Activated T-cell treated with anti-CD3 and anti-CD28 coated beads for 48 hours (primary cell): ENCODE data around the gene ZC3H10.
"Not testable (repeated sequence)": the region's sequence is repeated elsewhere in the genome, so short reads cannot be mapped to it uniquely, and the experiment has no call there.

ENCODE experiments used
- DNase-seq: peaks from one replicate; pipeline ENCODE4 v3.0.0-alpha.2; 2020; ENCODE audit warnings: low read depth

ZC3H10 gene

DNA sequence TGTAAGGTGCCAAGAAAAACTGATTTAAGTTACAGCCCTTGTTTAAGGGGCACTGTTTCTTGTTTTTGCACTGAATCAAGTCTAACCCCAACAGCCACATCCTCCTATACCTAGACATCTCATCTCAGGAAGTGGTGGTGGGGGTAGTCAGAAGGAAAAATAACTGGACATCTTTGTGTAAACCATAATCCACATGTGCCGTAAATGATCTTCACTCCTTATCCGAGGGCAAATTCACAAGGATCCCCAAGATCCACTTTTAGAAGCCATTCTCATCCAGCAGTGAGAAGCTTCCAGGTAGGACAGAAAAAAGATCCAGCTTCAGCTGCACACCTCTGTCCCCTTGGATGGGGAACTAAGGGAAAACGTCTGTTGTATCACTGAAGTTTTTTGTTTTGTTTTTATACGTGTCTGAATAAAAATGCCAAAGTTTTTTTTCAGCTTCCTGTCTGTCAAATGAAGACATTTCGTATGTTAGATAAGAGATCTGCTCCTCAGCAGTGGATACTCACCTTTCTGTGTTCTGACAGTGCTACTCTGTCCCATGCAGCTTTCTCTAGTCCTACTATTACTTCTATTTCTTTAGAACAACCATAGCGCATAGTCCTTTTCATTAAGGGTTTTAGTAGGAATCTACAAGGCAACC, 14.9 kb upstream of the ZC3H10 start:
- no peak for DNase-seq

- DNase-seq = no peak
These were observed 14.3 kb upstream of the ZC3H10 start for GRCh38 chr12:56103823-56104108.

DNA sequence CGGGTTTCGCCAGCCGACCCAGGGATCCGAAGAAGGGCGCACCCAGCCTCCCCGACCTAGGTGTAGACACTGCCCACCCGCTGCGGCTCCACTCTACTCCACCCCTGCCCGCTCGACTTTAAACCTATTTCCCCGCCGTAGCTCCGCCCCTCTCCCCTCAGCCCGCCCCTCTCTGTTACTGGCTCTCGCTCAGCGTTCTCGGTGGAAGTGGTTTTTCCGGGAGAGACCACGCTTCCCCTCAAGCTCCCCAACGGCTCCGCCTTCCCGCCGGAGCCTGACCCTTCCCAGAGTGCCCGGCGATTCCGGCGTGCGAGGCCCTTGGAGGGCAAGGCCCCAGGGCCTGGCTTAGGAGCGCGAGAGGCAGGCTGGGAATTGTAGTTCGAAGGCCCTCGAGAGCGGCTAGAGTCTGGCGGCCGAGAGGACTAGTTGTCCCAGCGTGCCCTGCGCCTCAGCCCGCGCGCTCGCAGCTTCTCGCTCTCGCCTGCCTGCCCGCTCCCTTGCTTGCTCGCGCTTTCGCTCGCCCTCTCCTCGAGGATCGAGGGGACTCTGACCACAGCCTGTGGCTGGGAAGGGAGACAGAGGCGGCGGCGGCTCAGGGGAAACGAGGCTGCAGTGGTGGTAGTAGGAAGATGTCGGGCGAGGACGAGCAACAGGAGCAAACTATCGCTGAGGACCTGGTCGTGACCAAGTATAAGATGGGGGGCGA, 13.8 kb upstream of the ZC3H10 start, which contains the start of gene PA2G4:
Gene PA2G4 (plus strand): TSS at position 451 of the 706 bp plus-strand sequence. CDS start 179 bp downstream, at position 630.
- peak; percentile 98 for DNase-seq

DNA sequence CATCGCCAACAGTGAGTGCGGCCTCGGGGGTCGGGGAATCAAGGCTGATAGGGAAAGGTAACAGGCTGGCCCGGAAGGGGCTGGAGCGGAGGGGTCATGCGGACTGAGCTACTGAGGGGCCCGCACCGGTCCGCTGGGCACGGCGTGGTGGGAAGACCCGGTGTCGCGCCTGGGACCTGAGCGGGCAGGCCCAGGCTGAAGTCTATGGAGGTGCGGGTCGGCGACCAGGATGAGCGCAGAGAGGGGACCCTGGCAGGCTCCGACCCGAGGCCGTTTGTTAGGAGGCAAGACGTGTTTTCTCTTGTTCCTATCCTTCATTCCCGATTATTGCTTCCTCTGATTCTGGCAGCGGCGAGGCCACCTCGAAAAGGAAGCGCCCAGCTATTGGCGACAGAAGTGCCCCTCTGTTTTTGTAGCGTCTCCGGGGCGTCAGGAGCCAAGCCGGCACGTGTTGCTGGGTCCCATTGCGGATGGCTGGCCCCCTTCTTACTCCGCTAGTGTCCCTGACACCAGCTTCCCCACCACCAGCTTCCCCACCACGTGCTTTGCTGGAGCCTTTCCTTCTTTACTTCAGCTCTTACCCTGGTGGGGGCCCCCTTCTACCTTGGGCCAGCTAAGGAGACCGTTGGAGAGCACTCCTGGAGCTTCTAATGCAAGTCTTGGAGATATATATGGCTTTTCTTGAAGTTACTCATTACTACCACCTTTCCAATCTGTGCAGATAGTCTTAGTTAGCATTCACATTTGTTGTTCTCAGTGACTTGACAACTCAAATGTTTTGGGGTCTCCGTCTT, 13.1 kb upstream of the ZC3H10 start:
- peak; percentile 18 for DNase-seq

- DNase-seq = no peak
These were observed 12.5 kb upstream of the ZC3H10 start for GRCh38 chr12:56105609-56105902.

DNA sequence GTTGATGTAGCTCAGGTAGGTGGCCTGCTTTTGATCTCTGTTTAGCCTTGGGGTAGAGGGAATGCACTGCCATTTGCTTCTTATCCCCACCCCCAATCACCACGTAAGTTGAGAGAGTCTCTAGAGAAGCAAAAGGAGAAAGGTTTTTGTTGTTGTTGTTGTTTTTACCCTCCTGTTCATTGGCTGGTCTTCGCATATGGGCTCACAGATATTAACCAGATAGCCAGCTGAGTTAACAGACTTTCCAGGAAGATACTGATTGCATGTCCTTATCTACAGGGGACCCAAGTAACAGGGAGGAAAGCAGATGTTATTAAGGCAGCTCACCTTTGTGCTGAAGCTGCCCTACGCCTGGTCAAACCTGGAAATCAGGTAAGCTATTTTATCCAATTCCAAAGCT, 10.8 kb upstream of the ZC3H10 start:
- no peak for DNase-seq

DNA sequence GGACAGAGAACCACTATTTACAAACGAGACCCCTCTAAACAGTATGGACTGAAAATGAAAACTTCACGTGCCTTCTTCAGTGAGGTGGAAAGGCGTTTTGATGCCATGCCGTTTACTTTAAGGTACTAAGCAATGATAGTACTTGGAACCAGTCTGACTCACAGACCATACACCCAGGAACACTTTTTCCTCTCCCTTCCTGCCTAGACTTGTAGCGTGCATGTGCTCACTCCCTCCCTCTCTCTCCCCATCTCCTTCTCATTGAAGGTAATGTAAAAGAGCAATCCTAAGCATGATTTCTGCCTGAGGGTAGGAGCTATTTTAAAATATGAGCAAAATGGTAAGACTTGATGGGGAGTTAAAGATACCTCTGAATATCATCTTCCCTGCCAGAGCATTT, 7.5 kb upstream of the ZC3H10 start:
- DNase-seq = no peak

- no peak for DNase-seq
These were observed 4.0 kb upstream of the ZC3H10 start for GRCh38 chr12:56114084-56114483.

DNA sequence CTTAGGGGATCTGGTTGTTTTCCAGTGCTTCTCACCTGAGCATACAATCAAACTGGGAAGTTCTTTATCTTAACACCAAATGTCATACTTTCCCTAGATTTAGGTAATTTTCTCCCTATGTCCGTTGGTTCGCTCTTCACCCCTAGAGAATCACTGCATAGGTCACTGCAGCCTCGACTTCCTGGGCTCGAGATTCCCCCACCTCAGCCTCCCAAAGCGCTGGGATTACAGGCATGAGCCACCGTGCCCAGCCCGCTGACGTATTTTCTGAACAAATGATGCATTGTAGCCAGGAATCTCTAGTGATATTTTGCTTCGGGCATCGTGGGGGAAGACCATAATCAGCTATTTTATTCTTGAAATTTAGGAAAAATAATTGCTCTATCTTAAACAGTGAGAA, 2.7 kb upstream of the ZC3H10 start:
- DNase-seq = no peak

GRCh38 chr12:56116267-56117081, 1.6 kb upstream of the ZC3H10 start, which contains the start of gene RPL41:
TSS of gene RPL41 (plus strand) at chr12:56116633.
- peak; percentile 89 for DNase-seq

DNA sequence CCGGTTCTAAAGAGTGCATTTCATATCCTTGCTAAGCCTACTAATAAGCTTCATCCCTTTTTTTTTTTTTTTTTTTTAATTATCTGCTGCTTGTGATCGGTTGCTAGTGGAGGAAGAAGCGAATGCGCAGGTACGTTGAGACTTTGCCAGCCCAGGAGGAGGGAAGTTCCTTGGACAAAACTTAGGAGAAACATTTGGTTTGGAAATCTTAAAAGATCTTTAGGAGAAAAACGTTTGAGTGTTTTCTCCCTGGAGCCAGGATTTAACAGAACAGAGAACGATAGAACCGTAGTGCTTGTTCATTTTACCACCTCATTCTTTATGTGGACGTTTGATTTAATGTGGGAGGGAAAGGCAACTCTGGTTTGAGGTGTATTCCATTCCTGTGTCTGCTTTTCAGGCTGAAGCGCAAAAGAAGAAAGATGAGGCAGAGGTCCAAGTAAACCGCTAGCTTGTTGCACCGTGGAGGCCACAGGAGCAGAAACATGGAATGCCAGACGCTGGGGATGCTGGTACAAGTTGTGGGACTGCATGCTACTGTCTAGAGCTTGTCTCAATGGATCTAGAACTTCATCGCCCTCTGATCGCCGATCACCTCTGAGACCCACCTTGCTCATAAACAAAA, 872 bp upstream of the ZC3H10 start:
- DNase-seq = not testable (repeated sequence)

- no peak for DNase-seq
These were observed 757 bp downstream of the ZC3H10 start for GRCh38 chr12:56118688-56119357.

GRCh38 chr12:56119361-56119796, 1.3 kb downstream of the ZC3H10 start:
- DNase-seq = peak; percentile 29

GRCh38 chr12:56120158-56120846, 2.2 kb downstream of the ZC3H10 start:
- no peak for DNase-seq

DNA sequence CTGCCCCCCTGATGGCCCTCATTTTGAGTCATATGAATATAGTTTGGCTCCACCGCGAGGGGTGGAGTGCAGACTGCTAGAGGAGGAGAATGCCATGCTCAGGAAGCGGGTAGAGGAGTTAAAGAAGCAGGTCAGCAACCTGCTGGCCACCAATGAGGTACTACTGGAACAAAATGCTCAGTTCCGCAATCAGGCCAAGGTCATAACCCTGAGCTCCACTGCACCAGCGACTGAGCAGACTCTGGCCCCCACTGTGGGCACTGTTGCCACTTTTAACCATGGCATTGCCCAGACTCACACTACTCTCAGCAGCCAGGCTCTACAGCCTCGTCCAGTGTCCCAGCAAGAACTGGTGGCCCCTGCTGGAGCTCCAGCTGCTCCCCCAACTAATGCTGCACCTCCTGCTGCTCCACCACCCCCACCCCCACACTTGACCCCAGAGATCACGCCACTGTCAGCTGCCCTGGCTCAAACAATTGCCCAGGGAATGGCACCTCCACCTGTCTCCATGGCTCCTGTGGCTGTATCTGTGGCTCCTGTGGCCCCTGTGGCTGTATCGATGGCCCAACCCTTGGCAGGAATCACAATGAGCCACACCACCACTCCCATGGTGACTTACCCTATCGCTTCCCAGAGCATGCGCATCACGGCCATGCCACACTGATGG, 3.3 kb downstream of the ZC3H10 start:
- no peak for DNase-seq

DNA sequence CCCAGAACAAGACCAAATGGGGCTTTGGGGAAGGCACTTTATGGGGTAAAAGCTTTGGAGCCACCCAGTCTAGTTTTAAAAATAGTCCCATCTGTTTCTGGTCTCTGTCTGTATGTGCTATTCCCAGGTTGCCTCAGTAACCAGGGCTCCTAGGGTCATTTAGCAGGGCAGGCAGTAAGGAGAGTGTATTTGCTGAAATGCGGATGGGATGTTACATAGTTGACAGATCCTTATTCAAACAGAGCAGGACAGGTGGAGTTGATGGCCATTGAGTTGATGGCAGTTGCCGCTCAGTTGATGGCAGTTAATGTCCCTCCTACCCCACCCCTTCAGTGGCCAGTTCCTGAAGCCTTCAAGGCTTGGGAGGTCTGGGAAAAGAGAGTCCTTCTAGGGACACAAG, 4.6 kb downstream of the ZC3H10 start:
- DNase-seq = no peak

DNA sequence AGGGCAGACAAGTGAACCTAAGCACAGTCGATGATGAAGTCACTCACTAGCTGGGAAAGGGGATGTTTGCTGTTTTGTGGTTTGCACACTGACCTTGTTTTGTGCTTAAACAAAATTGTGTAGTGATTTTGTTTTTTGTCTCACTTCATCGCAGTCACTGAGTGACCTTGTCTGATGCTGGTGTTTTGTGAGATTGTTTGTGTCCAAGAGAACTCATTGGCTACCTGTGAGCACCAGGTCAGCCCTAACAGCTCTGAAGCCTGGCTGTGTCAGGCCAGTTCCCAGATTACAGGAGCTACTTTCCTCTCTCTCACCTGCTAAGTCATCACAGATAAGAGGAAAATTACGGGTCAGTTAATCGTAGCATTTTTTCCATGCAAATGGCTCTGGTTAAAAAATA, 6.1 kb downstream of the ZC3H10 start:
- DNase-seq = no peak

GRCh38 chr12:56126732-56127239, 8.7 kb downstream of the ZC3H10 start:
- no peak for DNase-seq

DNA sequence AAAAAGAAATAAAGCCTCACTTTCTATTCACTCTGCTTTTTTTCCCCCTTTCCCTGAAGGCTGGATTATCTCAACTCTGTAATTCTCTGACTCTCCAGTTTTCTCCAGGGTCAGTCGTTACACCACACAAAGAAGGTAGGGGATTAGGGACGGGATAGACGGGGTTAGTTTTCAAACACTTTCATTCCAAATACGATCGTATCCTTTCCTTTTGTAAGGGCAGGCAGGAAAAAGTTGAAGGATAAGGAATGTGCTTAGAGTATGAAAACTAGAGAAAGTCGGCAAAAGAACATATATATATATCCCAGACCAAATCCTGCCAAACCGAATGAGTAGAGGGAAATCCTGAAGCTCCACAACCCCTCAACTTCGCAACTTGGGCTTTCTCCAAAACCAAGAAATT, 9.4 kb downstream of the ZC3H10 start:
- DNase-seq = no peak
